ENCODE data around the gene KBTBD12.
A peak's percentile ranks its signal among the peaks of the same experiment; 100 is the strongest.

Gene KBTBD12

DNA sequence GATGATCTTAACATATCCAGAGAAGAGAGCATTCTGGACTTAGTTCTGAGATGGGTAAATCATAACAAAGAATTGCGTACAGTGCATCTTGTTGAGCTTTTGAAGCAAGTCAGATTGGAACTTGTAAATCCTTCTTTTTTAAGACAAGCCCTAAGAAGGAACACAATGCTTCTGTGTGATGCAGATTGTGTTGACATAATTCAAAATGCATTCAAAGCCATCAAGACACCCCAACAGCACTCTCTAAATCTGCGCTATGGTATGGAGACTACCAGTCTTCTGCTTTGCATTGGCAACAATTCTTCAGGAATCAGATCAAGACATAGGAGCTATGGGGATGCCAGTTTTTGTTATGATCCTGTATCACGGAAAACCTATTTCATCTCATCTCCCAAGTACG, 8.6 kb downstream of the KBTBD12 start:
- CTCF ChIA-PET, result no interaction called here
- POLR2A ChIA-PET, result no interaction called here
- DNase-seq (ENCODE audit: extremely low spot score), result no peak
- TF ChIP-seq FOXM1 (IDR thresholded peaks at IDR 0.05; ENCODE audit: borderline replicate concordance) (no peak), SUZ12 (IDR thresholded peaks at IDR 0.05) (no peak), FOXK2 (IDR thresholded peaks at IDR 0.05) (no peak), ARNT (IDR thresholded peaks at IDR 0.05) (no peak), ZNF384 (IDR thresholded peaks at IDR 0.05) (no peak)

DNA sequence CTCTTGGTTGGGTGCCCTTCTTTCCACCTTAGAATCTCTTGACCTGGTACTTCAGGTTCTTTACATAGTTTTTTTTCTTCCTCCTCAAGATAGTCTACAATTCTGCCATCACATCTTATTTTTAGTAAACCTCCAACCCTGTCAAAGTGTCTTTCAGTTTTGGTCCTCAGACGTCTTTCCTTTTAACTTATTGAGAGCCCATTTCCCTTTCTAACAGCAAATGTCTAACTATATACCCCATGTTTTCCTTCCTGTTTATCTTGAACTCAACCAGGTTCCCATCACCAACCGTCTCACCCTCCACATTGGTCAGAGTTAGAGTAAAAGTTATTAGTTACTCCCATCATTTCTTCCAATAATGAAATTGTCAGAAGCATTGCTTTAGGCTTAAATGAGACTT, 10.4 kb downstream of the KBTBD12 start:
- CTCF ChIA-PET, result no interaction called here
- TF ChIP-seq HDGF (IDR thresholded peaks at IDR 0.05; ENCODE audit: borderline replicate concordance) (no peak), NFRKB (IDR thresholded peaks at IDR 0.05) (no peak), L3MBTL2 (conservative IDR thresholded peaks at IDR 0.05) (no peak), SP1 (IDR thresholded peaks at IDR 0.05) (no peak), FOXM1 (IDR thresholded peaks at IDR 0.05; ENCODE audit: borderline replicate concordance) (no peak), ARNT (IDR thresholded peaks at IDR 0.05) (no peak), PKNOX1 (IDR thresholded peaks at IDR 0.05) (no peak)
- no peak for DNase-seq (ENCODE audit: extremely low spot score)
- POLR2A ChIA-PET, result no interaction called here

GRCh38 chr3:127927829-127928604, 13.0 kb downstream of the KBTBD12 start:
- ChIA-PET POLR2A (no interaction called here), CTCF (interaction anchor here (0.5 kb wide), 2 partner anchors 246 to 279 kb away, joined by 5 to 9 read pairs; no protein-coding TSS in a partner anchor)
- TF ChIP-seq LEF1 (IDR thresholded peaks at IDR 0.05; ENCODE audit: borderline replicate concordance) (no peak), FOXA1 (IDR thresholded peaks at IDR 0.05) (no peak), ZNF384 (IDR thresholded peaks at IDR 0.05) (no peak), FOXM1 (IDR thresholded peaks at IDR 0.05; ENCODE audit: borderline replicate concordance) (no peak), HDGF (IDR thresholded peaks at IDR 0.05; ENCODE audit: borderline replicate concordance) (no peak), L3MBTL2 (conservative IDR thresholded peaks at IDR 0.05) (no peak), FOXK2 (IDR thresholded peaks at IDR 0.05) (no peak)
- DNase-seq (ENCODE audit: extremely low spot score), result no peak

- DNase-seq (ENCODE audit: extremely low spot score), result no peak
- ChIA-PET POLR2A (no interaction called here), CTCF (interaction anchor here (0.6 kb wide), 1 partner anchor 116 kb away, joined by 5 read pairs; no protein-coding TSS in a partner anchor)
- TF ChIP-seq TARDBP (IDR thresholded peaks at IDR 0.05), result no peak
- peak; percentile 65 for TF ChIP-seq PKNOX1 (IDR thresholded peaks at IDR 0.05)
- no peak for TF ChIP-seq ZNF384 (IDR thresholded peaks at IDR 0.05)
- no peak for TF ChIP-seq ARNT (IDR thresholded peaks at IDR 0.05)
These were observed 14.9 kb downstream of the KBTBD12 start for GRCh38 chr3:127929818-127930413.

DNA sequence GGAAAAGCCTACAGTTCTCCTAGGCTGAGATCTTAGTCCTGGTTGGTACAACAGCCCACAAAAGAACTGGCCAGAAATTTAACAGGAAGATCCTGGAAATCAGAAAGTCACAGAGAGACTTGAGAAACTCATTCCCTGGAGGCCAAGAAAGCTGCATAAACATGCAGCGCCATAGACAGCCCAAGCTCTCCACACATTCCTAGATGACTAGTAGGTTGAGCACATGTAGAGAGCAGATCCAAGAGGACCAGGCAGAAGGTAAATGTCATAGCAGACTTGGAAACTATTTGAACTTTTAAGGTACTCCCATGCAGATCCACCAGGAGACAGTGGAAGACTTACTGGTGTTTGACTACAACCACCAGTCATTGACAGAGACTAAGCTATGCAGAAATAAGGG, 18.4 kb downstream of the KBTBD12 start:
- ChIA-PET POLR2A (no interaction called here), CTCF (no interaction called here)
- no peak for DNase-seq (ENCODE audit: extremely low spot score)
- TF ChIP-seq ZNF384 (IDR thresholded peaks at IDR 0.05) (no peak), FOXA1 (IDR thresholded peaks at IDR 0.05) (no peak)

DNA sequence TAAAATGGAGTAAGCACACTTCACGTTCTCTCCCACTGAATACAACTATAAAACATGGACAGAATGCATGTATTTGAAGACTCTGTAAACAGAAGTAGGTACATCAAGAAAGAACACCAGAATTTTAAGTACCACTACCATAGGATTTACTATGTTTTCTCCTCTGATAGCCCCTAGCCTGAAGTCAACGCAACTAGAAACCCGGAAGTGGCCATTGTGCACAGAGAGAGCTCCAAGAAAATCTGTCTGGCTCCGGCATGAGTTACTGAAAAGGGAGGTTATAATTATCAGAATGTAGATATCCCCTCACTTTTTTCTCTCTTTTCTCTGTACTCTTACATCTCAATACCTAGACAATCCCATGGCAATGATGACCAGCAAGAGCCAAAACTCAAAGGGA, 23.8 kb downstream of the KBTBD12 start:
- no peak for DNase-seq (ENCODE audit: extremely low spot score)
- no peak for TF ChIP-seq NFRKB (IDR thresholded peaks at IDR 0.05)
- ChIA-PET POLR2A (interaction anchor here (0.7 kb wide), 1 partner anchor 71 kb away, joined by 3 read pairs; no protein-coding TSS in a partner anchor), CTCF (interaction anchor here (0.7 kb wide), 1 partner anchor 1433 kb away, joined by 3 read pairs; no protein-coding TSS in a partner anchor)

GRCh38 chr3:127940116-127940515, 25.1 kb downstream of the KBTBD12 start:
- TF ChIP-seq CTBP1 (IDR thresholded peaks at IDR 0.05; ENCODE audit: borderline replicate concordance), result no peak
- no peak for DNase-seq (ENCODE audit: extremely low spot score)
- CTCF ChIA-PET, result no interaction called here
- POLR2A ChIA-PET, result no interaction called here

DNA sequence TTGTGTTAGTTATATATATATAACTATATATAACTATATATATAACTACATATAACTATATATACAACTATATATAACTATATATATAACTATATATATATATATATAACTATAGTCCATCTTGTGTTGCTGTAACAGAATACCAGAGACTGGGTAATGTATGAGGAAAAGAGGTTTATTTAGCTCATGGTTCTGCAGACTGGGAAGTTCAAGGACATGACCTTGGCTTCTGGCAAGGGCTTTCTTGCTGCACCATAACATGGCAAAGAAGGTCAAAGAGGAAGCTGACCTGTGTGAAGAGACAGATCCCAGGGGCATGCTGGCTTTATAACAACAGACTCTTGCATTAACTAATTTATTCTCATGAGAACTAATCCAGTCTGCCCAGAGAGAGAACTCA, 27.6 kb downstream of the KBTBD12 start:
- TF ChIP-seq FOXA1 (IDR thresholded peaks at IDR 0.05), result no peak
- no peak for TF ChIP-seq ARNT (IDR thresholded peaks at IDR 0.05)
- TF ChIP-seq FOXK2 (IDR thresholded peaks at IDR 0.05), result no peak
- no peak for TF ChIP-seq SP1 (IDR thresholded peaks at IDR 0.05)
- no peak for TF ChIP-seq BHLHE40 (IDR thresholded peaks at IDR 0.05; ENCODE audit: borderline replicate concordance)
- TF ChIP-seq SUZ12 (IDR thresholded peaks at IDR 0.05), result no peak
- no peak for TF ChIP-seq NFRKB (IDR thresholded peaks at IDR 0.05)
- no peak for TF ChIP-seq L3MBTL2 (conservative IDR thresholded peaks at IDR 0.05)
- TF ChIP-seq HDGF (IDR thresholded peaks at IDR 0.05; ENCODE audit: borderline replicate concordance), result no peak
- TF ChIP-seq TARDBP (IDR thresholded peaks at IDR 0.05), result no peak
- TF ChIP-seq ELF4 (IDR thresholded peaks at IDR 0.05), result no peak
- no peak for TF ChIP-seq ZNF384 (IDR thresholded peaks at IDR 0.05)
- TF ChIP-seq LEF1 (IDR thresholded peaks at IDR 0.05; ENCODE audit: borderline replicate concordance), result no peak
- no peak for TF ChIP-seq CTBP1 (IDR thresholded peaks at IDR 0.05; ENCODE audit: borderline replicate concordance)
- no peak for TF ChIP-seq FOXM1 (IDR thresholded peaks at IDR 0.05; ENCODE audit: borderline replicate concordance)
- ChIA-PET CTCF (no interaction called here), POLR2A (no interaction called here)
- DNase-seq (ENCODE audit: extremely low spot score), result no peak
